K562 (cell line): Measurements from ENCODE around the gene NRG2. TPM values are rescaled to one million over a fixed set of nuclear protein-coding genes. Genes with fewer than 3 reads are reported as not detected.

Experiments used
- ATAC-seq: fragments of 200-7000 bp; cut with Tn5 transposase; 3 replicates; pipeline ENCODE4 v1.9.1; 2020; ENCODE audit warnings: moderate library complexity
- BruUV-seq: library from RNA; stranded (reverse); fragments of 400-500 nt; replicated peaks from 2 replicates; lab custom pipeline; 2021; lab: Mats Ljungman, UMichigan
- CTCF ChIA-PET: fragments of 300-600 bp; formaldehyde crosslinking; extraction: SDS; loops from one replicate; lab custom pipeline; 2021; ENCODE audit warnings: low intra/inter-chr PET ratio; lab: Yijun Ruan, JAX
- POLR2A ChIA-PET: fragments of 300-600, 350-650 bp; sonication (Branson Sonifier 250); formaldehyde crosslinking; extraction: SDS; loops from one replicate; lab custom pipeline; 2021; ENCODE audit warnings: antibody characterized with exemption, inconsistent platforms; lab: Yijun Ruan, JAX
- DNase-seq, 4 experiments: peaks; one replicate each; pipeline versions ENCODE4 v3.0.0 to v3.0.0-alpha.2; 2011 to 2018; ENCODE audit warnings: low spot score in 3 of 4, mixed read lengths in 3 of 4; ENCODE audit errors: extremely low read depth in 1 of 4
- FAIRE-seq: peaks from 2 replicates; lab custom pipeline; 2011; peaks lifted over from hg19 to GRCh38; lab: Jason Lieb, UNC
- H2AFZ ChIP-seq: 2 replicates; pipeline ENCODE4 v1.6.0; 2011; ENCODE audit warnings: low read depth, low read length, control low read depth, inconsistent platforms
- H3K27ac ChIP-seq: fragments of 200-600 bp; 3 replicates; pipeline ENCODE4 v1.8.0; 2011; ENCODE audit warnings: low read depth, mild to moderate bottlenecking, control low read depth, inconsistent platforms, low read length, moderate library complexity, mixed read lengths; ENCODE audit errors: extremely low read depth
- H3K27me3 ChIP-seq, 2 experiments: fragments of 300-600 bp in 1 of 2; 2 replicates in 1 of 2; 3 replicates in 1 of 2; pipeline versions ENCODE4 v1.6.0 to v1.8.0; 2011; ENCODE audit warnings: inconsistent platforms in 2 of 2, low read length in 2 of 2, mild to moderate bottlenecking in 1 of 2, mixed read lengths in 1 of 2, moderate library complexity in 1 of 2; ENCODE audit not compliant: control insufficient read depth in 2 of 2, insufficient read depth in 2 of 2
- H3K36me3 ChIP-seq: fragments of 300-600 bp; 3 replicates; pipeline ENCODE4 v1.8.0; 2011; ENCODE audit warnings: mild to moderate bottlenecking, low read length, inconsistent platforms; ENCODE audit not compliant: control insufficient read depth, insufficient read depth
- H3K4me1 ChIP-seq, 2 experiments: fragments of 200-600 bp in 1 of 2; replicated peaks in 1 of 2; 2 replicates in 1 of 2; 3 replicates in 1 of 2; pipeline versions ENCODE4 v1.5.1 to v1.8.0; 2011; ENCODE audit warnings: inconsistent platforms in 2 of 2, low read length in 2 of 2, mild to moderate bottlenecking in 1 of 2, mixed read lengths in 1 of 2, moderate library complexity in 1 of 2; ENCODE audit not compliant: control insufficient read depth in 2 of 2, insufficient read depth in 2 of 2
- H3K4me2 ChIP-seq: 2 replicates; pipeline ENCODE4 v1.6.1; 2011; ENCODE audit warnings: low read length, control low read depth, inconsistent platforms, mixed read lengths; ENCODE audit not compliant: insufficient read depth
- H3K4me3 ChIP-seq: fragments of 200-600 bp; sonication (generic), shearing (Covaris generic); 2 replicates; pipeline ENCODE4 v1.5.1; 2016; ENCODE audit warnings: control low read depth, inconsistent platforms
- H3K79me2 ChIP-seq: fragments of 200-600 bp; 3 replicates; pipeline ENCODE4 v1.8.0; 2011; ENCODE audit warnings: low read length, inconsistent platforms; ENCODE audit not compliant: control insufficient read depth, insufficient read depth
- H3K9ac ChIP-seq, 2 experiments: 2 replicates each; pipeline versions ENCODE4 v1.6.0 to v1.6.1; 2011; ENCODE audit warnings: low read depth in 2 of 2, low read length in 2 of 2, control low read depth in 1 of 2, inconsistent platforms in 1 of 2, mild to moderate bottlenecking in 1 of 2, mixed read lengths in 1 of 2; ENCODE audit not compliant: insufficient read depth in 1 of 2
- H3K9me1 ChIP-seq: one replicate; pipeline ENCODE4 v1.6.0; 2011; ENCODE audit warnings: inconsistent platforms, mild to moderate bottlenecking, low read length, moderate library complexity; ENCODE audit not compliant: control insufficient read depth, insufficient read depth
- H3K9me3 ChIP-seq: replicated peaks from 2 replicates; pipeline ENCODE4 v1.5.1; 2011; ENCODE audit warnings: low read depth, low read length, inconsistent platforms; ENCODE audit not compliant: control insufficient read depth, insufficient read depth
- H4K20me1 ChIP-seq: replicated peaks from 2 replicates; pipeline ENCODE4 v1.6.1; 2011; ENCODE audit warnings: low read length, inconsistent platforms, mixed read lengths; ENCODE audit not compliant: control insufficient read depth, insufficient read depth
- MGA ChIP-seq: fragments of 450-650 bp; IDR thresholded peaks from 2 replicates; pipeline ENCODE4 v1.6.1; 2016; ENCODE audit warnings: mild to moderate bottlenecking, moderate library complexity
- TBP ChIP-seq: optimal IDR thresholded peaks from 2 replicates; pipeline ENCODE3; 2011; ENCODE audit warnings: low read depth, low read length, improper control_type of control experiment
- ZNF134 ChIP-seq: fragments of 250-450 bp; sonication (Bioruptor Pico); conservative IDR thresholded peaks from 2 replicates; pipeline ENCODE4 v1.4.0; 2020
- WGBS: fragments of 100-300 bp; shearing (Covaris generic); methylation state at CpG from one replicate; pipeline ENCODE4 v1.1.6; 2016; ENCODE audit warnings: low coverage, mixed read lengths; ENCODE audit not compliant: insufficient coverage; ENCODE audit errors: missing lambda C conversion rate; 5-methylcytosine and 5-hydroxymethylcytosine counted together
- in situ Hi-C: fragments of 300-500 bp; cut with MboI; formaldehyde crosslinking; loops from 4 replicates; pipeline ENCODE4 v1.15.0; 2018; ENCODE audit warnings: inconsistent platforms, mixed read lengths
- intact Hi-C: fragments of 100-400 bp; cut with micrococcal nuclease; formaldehyde crosslinking; loops from 2 replicates; pipeline ENCODE4 v1.14.2; 2022
- polyA plus RNA-seq, 8 experiments: library from polyadenylated mRNA; depleted of rRNA in 4 of 8; stranded (reverse) in 5 of 8; unstranded in 3 of 8; fragments of >200 nt; fragmentation: Nextera tagmentation in 2 of 8; fragmentation: Illumina TruSeq in 1 of 8; extraction: Ambion mirVana in 2 of 8; extraction: Trizol in 1 of 8; gene quantifications; 2 replicates each; pipeline versions ENCODE4 v1.2.1 to v1.2.3, GENCODE V29; 2011 to 2014; ENCODE audit warnings: inconsistent platforms in 1 of 8, missing spikeins in 1 of 8
- total RNA-seq, 7 experiments: library from RNA; depleted of rRNA in 6 of 7; stranded (reverse); fragments of >200 nt in 6 of 7; fragmentation: Illumina TruSeq in 2 of 7; extraction: Trizol in 2 of 7; gene quantifications; 2 replicates each; pipeline versions ENCODE4 v1.2.1 to v1.2.3, GENCODE V29; 2011 to 2021; ENCODE audit warnings: low replicate concordance in 1 of 7

NRG2 gene
- total and polyA plus RNA-seq, 9 of the 15 experiments (the other 6 are each of a cell fraction or from before 2014, with no cell fraction given), result not detected

GRCh38 chr5:139854029-139854605 lies 189.0 kb downstream of the NRG2 start:
- H3K4me1 ChIP-seq, result no peaks in the 10 kb centered on the region
- H3K4me2 ChIP-seq, result no peak overlapping the region
- BruUV-seq, result no TSS peak
- no peak overlapping the region for H3K27ac ChIP-seq
- H3K9ac ChIP-seq, result no peak overlapping the region
- no peak overlapping the region for H3K4me3 ChIP-seq
- ATAC-seq, result no peak
- H3K9me1 ChIP-seq, result no peaks in the 10 kb centered on the region
- peaks cover 15% of the 10 kb centered on the region for H4K20me1 ChIP-seq
- ChIA-PET POLR2A (no interaction called here), CTCF (no interaction called here)
- no peak for FAIRE-seq
- in situ Hi-C loops (loop anchor here (10.0 kb wide), 1 partner anchor 219 kb away; no protein-coding TSS in a partner anchor), intact Hi-C loops (no loop called here)
- H3K9me3 ChIP-seq, result no peaks in the 10 kb centered on the region
- no peaks in the 10 kb centered on the region for H3K36me3 ChIP-seq
- no peak for DNase-seq
- no peak for TF ChIP-seq TBP
- no peak for TF ChIP-seq MGA
- no peak for TF ChIP-seq ZNF134
- TF ChIP-seq, all 486 proteins: peak for 0
- peaks cover 21 to 73% of the 10 kb centered on the region in 2 experiments for H3K27me3 ChIP-seq
- H2AFZ ChIP-seq, result no peak overlapping the region
- no peaks in the 10 kb centered on the region for H3K79me2 ChIP-seq
- WGBS, result 6% methylated on average over 7 of the region's 7 CpGs
